SK-N-SH (cell line): ENCODE results near the gene TIMM21. TPM values are rescaled to one million over a fixed set of nuclear protein-coding genes. Genes with fewer than 3 reads are reported as not detected.

Source experiments
- CTCF ChIA-PET: fragments of 300-600, 350-600 bp; formaldehyde crosslinking; extraction: SDS; loops from one replicate; lab custom pipeline; 2021; lab: Yijun Ruan, JAX
- POLR2A ChIA-PET: fragments of 350-600 bp; sonication (Branson Sonifier 250); formaldehyde crosslinking; extraction: SDS; loops from one replicate; lab custom pipeline; 2020; ENCODE audit warnings: antibody characterized with exemption, inconsistent platforms; lab: Yijun Ruan, JAX
- DNase-seq: peaks from one replicate; pipeline ENCODE4 v3.0.0; 2012
- H2AFZ ChIP-seq: fragments of 200-600 bp; sonication (generic); 2 replicates; pipeline ENCODE4 v1.8.1; 2016; ENCODE audit warnings: antibody characterized with exemption, mild to moderate bottlenecking, low read depth
- H3F3A ChIP-seq: fragments of 200-600 bp; sonication (generic); replicated peaks from 2 replicates; pipeline ENCODE3; 2016; ENCODE audit warnings: antibody characterized with exemption, mild to moderate bottlenecking; ENCODE audit not compliant: insufficient read depth
- H3K27ac ChIP-seq, 2 experiments: fragments of 200-500 bp in 1 of 2; fragments of 200-600 bp in 1 of 2; sonication (Bioruptor generic) in 1 of 2; sonication (generic), shearing (Covaris generic) in 1 of 2; 2 replicates each; pipeline versions ENCODE4 v1.5.1 to v1.6.1; 2014 to 2016; ENCODE audit warnings: low read depth in 2 of 2, inconsistent platforms in 1 of 2, low read length in 1 of 2, mild to moderate bottlenecking in 1 of 2, mixed read lengths in 1 of 2
- H3K27me3 ChIP-seq: fragments of 200-600 bp; sonication (generic), shearing (Covaris generic); 2 replicates; pipeline ENCODE4 v1.6.1; 2016; ENCODE audit warnings: mixed run types; ENCODE audit not compliant: insufficient read depth
- H3K36me3 ChIP-seq, 2 experiments: fragments of 200-500 bp in 1 of 2; fragments of 200-600 bp in 1 of 2; sonication (Bioruptor generic) in 1 of 2; sonication (generic) in 1 of 2; replicated peaks in 1 of 2; 2 replicates each; pipeline versions ENCODE3 to v1.5.1; 2014 to 2016; ENCODE audit warnings: low read length in 1 of 2, mild to moderate bottlenecking in 1 of 2; ENCODE audit not compliant: insufficient read depth in 2 of 2, control insufficient read depth in 1 of 2
- H3K4me1 ChIP-seq, 2 experiments: fragments of 200-500 bp in 1 of 2; fragments of 200-600 bp in 1 of 2; sonication (Bioruptor generic) in 1 of 2; sonication (generic), shearing (Covaris generic) in 1 of 2; 2 replicates each; pipeline versions ENCODE4 v1.5.1 to v1.6.1; 2014 to 2016; ENCODE audit warnings: low read depth in 1 of 2, low read length in 1 of 2, mixed run types in 1 of 2; ENCODE audit not compliant: insufficient read depth in 2 of 2, control insufficient read depth in 1 of 2
- H3K4me2 ChIP-seq: fragments of 200-600 bp; sonication (generic), shearing (Covaris generic); 2 replicates; pipeline ENCODE4 v1.6.1; 2017; ENCODE audit warnings: mixed run types
- H3K4me3 ChIP-seq, 2 experiments: fragments of 200-500 bp in 1 of 2; fragments of 200-600 bp in 1 of 2; sonication (Bioruptor generic) in 1 of 2; sonication (generic), shearing (Covaris generic) in 1 of 2; 2 replicates each; pipeline versions ENCODE4 v1.5.1 to v1.8.1; 2014 to 2016; ENCODE audit warnings: low read depth in 2 of 2, inconsistent platforms in 1 of 2, low read length in 1 of 2, mild to moderate bottlenecking in 1 of 2, mixed read lengths in 1 of 2, moderate library complexity in 1 of 2
- H3K79me2 ChIP-seq: fragments of 200-600 bp; sonication (generic); 2 replicates; pipeline ENCODE4 v1.8.1; 2017; ENCODE audit warnings: mild to moderate bottlenecking; ENCODE audit not compliant: insufficient read depth
- H3K9ac ChIP-seq: fragments of 200-600 bp; sonication (generic); 2 replicates; pipeline ENCODE4 v1.6.1; 2017; ENCODE audit warnings: mixed run types
- H3K9me2 ChIP-seq: fragments of 200-600 bp; sonication (generic); 2 replicates; pipeline ENCODE4 v1.6.1; 2017; ENCODE audit warnings: mixed run types
- H3K9me3 ChIP-seq: fragments of 200-600 bp; sonication (generic); 2 replicates; pipeline ENCODE4 v1.6.1; 2017; ENCODE audit warnings: mixed run types, mild to moderate bottlenecking, moderate library complexity
- H4K20me1 ChIP-seq: fragments of 200-600 bp; sonication (generic); 2 replicates; pipeline ENCODE4 v1.6.1; 2017; ENCODE audit warnings: mild to moderate bottlenecking, mixed run types; ENCODE audit not compliant: insufficient read depth
- ELF1 ChIP-seq: IDR thresholded peaks from 2 replicates; pipeline ENCODE4 v1.4.0; 2012
- EZH2phosphoT487 ChIP-seq: fragments of 200-600 bp; sonication (generic); IDR thresholded peaks from 2 replicates; pipeline ENCODE4 v1.6.1; 2017; ENCODE audit warnings: low read depth, mixed run types, mild to moderate bottlenecking, antibody characterized with exemption, moderate library complexity, borderline replicate concordance
- FOXJ3 ChIP-seq: sonication (generic); formaldehyde crosslinking; IDR thresholded peaks from 2 replicates; pipeline ENCODE4 v1.5.1; 2020; ENCODE audit warnings: mild to moderate bottlenecking, missing genetic modification reagents
- FOXM1 ChIP-seq: IDR thresholded peaks from 2 replicates; pipeline ENCODE4 v1.4.0; 2012; ENCODE audit warnings: low read depth, mild to moderate bottlenecking
- JUND ChIP-seq: IDR thresholded peaks from 2 replicates; pipeline ENCODE4 v1.4.0; 2012
- MAX ChIP-seq: IDR thresholded peaks from 2 replicates; pipeline ENCODE4 v1.4.0; 2012; ENCODE audit warnings: low read depth
- MXI1 ChIP-seq: IDR thresholded peaks from 2 replicates; pipeline ENCODE4 v1.6.1; 2012; ENCODE audit warnings: mild to moderate bottlenecking, low read depth, low read length, improper control_type of control experiment
- NFIC ChIP-seq: IDR thresholded peaks from 2 replicates; pipeline ENCODE4 v1.4.0; 2012; ENCODE audit warnings: borderline replicate concordance
- NRF1 ChIP-seq: IDR thresholded peaks from 2 replicates; pipeline ENCODE4 v1.6.1; 2012; ENCODE audit warnings: low read depth, mild to moderate bottlenecking, low read length
- PBX3 ChIP-seq: IDR thresholded peaks from 2 replicates; pipeline ENCODE4; 2012
- POLR2AphosphoS5 ChIP-seq: IDR thresholded peaks from 2 replicates; pipeline ENCODE4 v1.6.1; 2012; ENCODE audit warnings: low read depth, low read length
- RAD21 ChIP-seq: IDR thresholded peaks from 2 replicates; pipeline ENCODE4 v1.6.1; 2012; ENCODE audit warnings: mild to moderate bottlenecking, low read length
- REST ChIP-seq: IDR thresholded peaks from 2 replicates; pipeline ENCODE4 v1.6.1; 2012; ENCODE audit warnings: mild to moderate bottlenecking, low read depth, low read length, moderate library complexity
- RFX5 ChIP-seq: IDR thresholded peaks from 2 replicates; pipeline ENCODE4 v1.6.1; 2012; ENCODE audit warnings: mild to moderate bottlenecking, improper control_type of control experiment, low read length
- SIN3A ChIP-seq: IDR thresholded peaks from 2 replicates; pipeline ENCODE4 v1.6.1; 2012; ENCODE audit warnings: low read depth, mild to moderate bottlenecking, low read length, moderate library complexity, borderline replicate concordance
- SMC3 ChIP-seq: IDR thresholded peaks from 2 replicates; pipeline ENCODE4 v1.6.1; 2012; ENCODE audit warnings: low read depth, low read length, improper control_type of control experiment
- TEAD4 ChIP-seq: IDR thresholded peaks from 2 replicates; pipeline ENCODE4 v1.4.0; 2012; ENCODE audit warnings: mild to moderate bottlenecking, borderline replicate concordance; ENCODE audit not compliant: insufficient read depth
- ZBTB33 ChIP-seq: IDR thresholded peaks from 2 replicates; pipeline ENCODE4 v1.4.0; 2012; ENCODE audit warnings: low read depth, borderline replicate concordance
- WGBS: methylation state at CpG from one replicate; pipeline ENCODE4 v1.1.6; 2017; ENCODE audit warnings: low lambda C conversion rate; 5-methylcytosine and 5-hydroxymethylcytosine counted together
- polyA plus RNA-seq, 3 experiments: library from polyadenylated mRNA; depleted of rRNA; stranded (reverse); fragments of >200 nt; gene quantifications; 2 replicates each; pipeline ENCODE4 v1.2.3, GENCODE V29; 2012

The TIMM21 gene
- polyA plus RNA-seq, 1 of the 3 experiments (the other 2 are of a cell fraction) = 27.6 TPM

GRCh38 chr18:74184875-74185274, 36.6 kb downstream of the TIMM21 start:
- H3K9me2 ChIP-seq = no peaks in the 10 kb centered on the region
- H2AFZ ChIP-seq = no peak overlapping the region
- no peak overlapping the region for H3K27ac ChIP-seq
- TF ChIP-seq SIN3A (no peak), MXI1 (no peak), NRF1 (no peak), ZBTB33 (no peak), PBX3 (no peak), TEAD4 (no peak), EZH2phosphoT487 (no peak), FOXJ3 (no peak), RFX5 (no peak), SMC3 (no peak), REST (no peak), ELF1 (no peak), POLR2AphosphoS5 (no peak), FOXM1 (no peak), NFIC (no peak), JUND (no peak), RAD21 (no peak), MAX (no peak)
- TF ChIP-seq, all 33 proteins: peak for 0
- POLR2A ChIA-PET = no interaction called here
- H3K4me3 ChIP-seq = no peak overlapping the region
- no peak overlapping the region for H3K4me2 ChIP-seq
- no peak for DNase-seq
- no peaks in the 10 kb centered on the region for H3K36me3 ChIP-seq
- no peak overlapping the region for H3K9ac ChIP-seq
- CTCF ChIA-PET = interaction anchor here (7.2 kb wide), 1 partner anchor 157 kb away, joined by 34 read pairs; no protein-coding TSS in a partner anchor
- no peaks in the 10 kb centered on the region for H3K9me3 ChIP-seq
- peaks cover 47% of the 10 kb centered on the region for H3K27me3 ChIP-seq
- H4K20me1 ChIP-seq = no peaks in the 10 kb centered on the region
- no peaks in the 10 kb centered on the region for H3K4me1 ChIP-seq
- 5% methylated on average over 3 of the region's 3 CpGs for WGBS
- no peaks in the 10 kb centered on the region for H3K79me2 ChIP-seq
- no peaks in the 10 kb centered on the region for H3F3A ChIP-seq
